ENCODE results near the gene PPP6R3.

DNA sequence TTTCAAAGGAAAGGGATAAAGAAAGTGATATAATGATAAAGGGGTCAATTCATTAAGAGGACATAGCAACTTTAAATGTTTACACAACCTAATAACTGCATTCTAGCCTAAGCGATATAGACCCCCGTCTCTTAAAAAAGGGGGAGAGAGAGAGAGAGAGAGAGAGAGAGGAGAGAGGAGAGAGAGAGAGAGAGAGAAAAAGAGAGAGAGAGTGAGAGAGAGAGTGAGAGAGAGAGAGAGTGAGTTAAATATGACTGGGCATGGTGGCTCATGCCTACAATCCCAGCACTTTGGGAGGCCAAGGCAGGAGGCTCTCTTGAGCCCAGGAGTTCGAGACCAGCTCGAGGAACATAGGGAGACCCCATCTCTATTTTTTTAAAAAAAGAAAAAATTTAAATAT is 133.6 kb downstream of the PPP6R3 start:
- TF ChIP-seq, protein P1, sequence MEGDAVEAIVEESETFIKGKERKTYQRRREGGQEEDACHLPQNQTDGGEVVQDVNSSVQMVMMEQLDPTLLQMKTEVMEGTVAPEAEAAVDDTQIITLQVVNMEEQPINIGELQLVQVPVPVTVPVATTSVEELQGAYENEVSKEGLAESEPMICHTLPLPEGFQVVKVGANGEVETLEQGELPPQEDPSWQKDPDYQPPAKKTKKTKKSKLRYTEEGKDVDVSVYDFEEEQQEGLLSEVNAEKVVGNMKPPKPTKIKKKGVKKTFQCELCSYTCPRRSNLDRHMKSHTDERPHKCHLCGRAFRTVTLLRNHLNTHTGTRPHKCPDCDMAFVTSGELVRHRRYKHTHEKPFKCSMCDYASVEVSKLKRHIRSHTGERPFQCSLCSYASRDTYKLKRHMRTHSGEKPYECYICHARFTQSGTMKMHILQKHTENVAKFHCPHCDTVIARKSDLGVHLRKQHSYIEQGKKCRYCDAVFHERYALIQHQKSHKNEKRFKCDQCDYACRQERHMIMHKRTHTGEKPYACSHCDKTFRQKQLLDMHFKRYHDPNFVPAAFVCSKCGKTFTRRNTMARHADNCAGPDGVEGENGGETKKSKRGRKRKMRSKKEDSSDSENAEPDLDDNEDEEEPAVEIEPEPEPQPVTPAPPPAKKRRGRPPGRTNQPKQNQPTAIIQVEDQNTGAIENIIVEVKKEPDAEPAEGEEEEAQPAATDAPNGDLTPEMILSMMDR (IDR thresholded peaks at IDR 0.05) = no peak
- TF ChIP-seq POLR2AphosphoS5 (IDR thresholded peaks at IDR 0.05; ENCODE audit: low read depth, low read length) (no peak), SIN3A (IDR thresholded peaks at IDR 0.05; ENCODE audit: borderline replicate concordance, insufficient read depth, low read depth, low read length) (no peak), TCF7L2 (IDR thresholded peaks at IDR 0.05; ENCODE audit: low read depth, low read length) (no peak)
- TF ChIP-seq, protein P2, sequence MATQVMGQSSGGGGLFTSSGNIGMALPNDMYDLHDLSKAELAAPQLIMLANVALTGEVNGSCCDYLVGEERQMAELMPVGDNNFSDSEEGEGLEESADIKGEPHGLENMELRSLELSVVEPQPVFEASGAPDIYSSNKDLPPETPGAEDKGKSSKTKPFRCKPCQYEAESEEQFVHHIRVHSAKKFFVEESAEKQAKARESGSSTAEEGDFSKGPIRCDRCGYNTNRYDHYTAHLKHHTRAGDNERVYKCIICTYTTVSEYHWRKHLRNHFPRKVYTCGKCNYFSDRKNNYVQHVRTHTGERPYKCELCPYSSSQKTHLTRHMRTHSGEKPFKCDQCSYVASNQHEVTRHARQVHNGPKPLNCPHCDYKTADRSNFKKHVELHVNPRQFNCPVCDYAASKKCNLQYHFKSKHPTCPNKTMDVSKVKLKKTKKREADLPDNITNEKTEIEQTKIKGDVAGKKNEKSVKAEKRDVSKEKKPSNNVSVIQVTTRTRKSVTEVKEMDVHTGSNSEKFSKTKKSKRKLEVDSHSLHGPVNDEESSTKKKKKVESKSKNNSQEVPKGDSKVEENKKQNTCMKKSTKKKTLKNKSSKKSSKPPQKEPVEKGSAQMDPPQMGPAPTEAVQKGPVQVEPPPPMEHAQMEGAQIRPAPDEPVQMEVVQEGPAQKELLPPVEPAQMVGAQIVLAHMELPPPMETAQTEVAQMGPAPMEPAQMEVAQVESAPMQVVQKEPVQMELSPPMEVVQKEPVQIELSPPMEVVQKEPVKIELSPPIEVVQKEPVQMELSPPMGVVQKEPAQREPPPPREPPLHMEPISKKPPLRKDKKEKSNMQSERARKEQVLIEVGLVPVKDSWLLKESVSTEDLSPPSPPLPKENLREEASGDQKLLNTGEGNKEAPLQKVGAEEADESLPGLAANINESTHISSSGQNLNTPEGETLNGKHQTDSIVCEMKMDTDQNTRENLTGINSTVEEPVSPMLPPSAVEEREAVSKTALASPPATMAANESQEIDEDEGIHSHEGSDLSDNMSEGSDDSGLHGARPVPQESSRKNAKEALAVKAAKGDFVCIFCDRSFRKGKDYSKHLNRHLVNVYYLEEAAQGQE (IDR thresholded peaks at IDR 0.05; ENCODE audit: insufficient read depth in 1 of 2, low read depth in 2 of 2, low read length in 1 of 2) = no peak

All from Panc1 (cell line).